Measurements from ENCODE around the gene COPS3.

GRCh38 chr17:17241656-17242055, 39.4 kb downstream of the COPS3 start:
- TF ChIP-seq POLR2AphosphoS5 (IDR thresholded peaks at IDR 0.05; ENCODE audit: low read depth) (no peak), NANOG (IDR thresholded peaks at IDR 0.05; ENCODE audit: borderline replicate concordance) (no peak), EZH2 (IDR thresholded peaks at IDR 0.05; ENCODE audit: low read depth, unreplicated experiment) (no peak), JUNB (IDR thresholded peaks at IDR 0.05; ENCODE audit: unreplicated experiment) (no peak), EZH2phosphoT487 (IDR thresholded peaks at IDR 0.05; ENCODE audit: unreplicated experiment) (no peak), CREB1 (CRISPR knock-in tag; IDR thresholded peaks at IDR 0.05; ENCODE audit: low read depth) (no peak), REST (IDR thresholded peaks at IDR 0.05; ENCODE audit: unreplicated experiment) (no peak), ZNF114 (CRISPR knock-in tag; IDR thresholded peaks at IDR 0.05) (no peak), ZNF331 (CRISPR knock-in tag; IDR thresholded peaks at IDR 0.05; ENCODE audit: low read depth) (no peak)
- TF ChIP-seq, protein P1, sequence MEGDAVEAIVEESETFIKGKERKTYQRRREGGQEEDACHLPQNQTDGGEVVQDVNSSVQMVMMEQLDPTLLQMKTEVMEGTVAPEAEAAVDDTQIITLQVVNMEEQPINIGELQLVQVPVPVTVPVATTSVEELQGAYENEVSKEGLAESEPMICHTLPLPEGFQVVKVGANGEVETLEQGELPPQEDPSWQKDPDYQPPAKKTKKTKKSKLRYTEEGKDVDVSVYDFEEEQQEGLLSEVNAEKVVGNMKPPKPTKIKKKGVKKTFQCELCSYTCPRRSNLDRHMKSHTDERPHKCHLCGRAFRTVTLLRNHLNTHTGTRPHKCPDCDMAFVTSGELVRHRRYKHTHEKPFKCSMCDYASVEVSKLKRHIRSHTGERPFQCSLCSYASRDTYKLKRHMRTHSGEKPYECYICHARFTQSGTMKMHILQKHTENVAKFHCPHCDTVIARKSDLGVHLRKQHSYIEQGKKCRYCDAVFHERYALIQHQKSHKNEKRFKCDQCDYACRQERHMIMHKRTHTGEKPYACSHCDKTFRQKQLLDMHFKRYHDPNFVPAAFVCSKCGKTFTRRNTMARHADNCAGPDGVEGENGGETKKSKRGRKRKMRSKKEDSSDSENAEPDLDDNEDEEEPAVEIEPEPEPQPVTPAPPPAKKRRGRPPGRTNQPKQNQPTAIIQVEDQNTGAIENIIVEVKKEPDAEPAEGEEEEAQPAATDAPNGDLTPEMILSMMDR (conservative IDR thresholded peaks at IDR 0.05; ENCODE audit: low read depth in 2 of 2) = no peak
- TF ChIP-seq, protein P2, sequence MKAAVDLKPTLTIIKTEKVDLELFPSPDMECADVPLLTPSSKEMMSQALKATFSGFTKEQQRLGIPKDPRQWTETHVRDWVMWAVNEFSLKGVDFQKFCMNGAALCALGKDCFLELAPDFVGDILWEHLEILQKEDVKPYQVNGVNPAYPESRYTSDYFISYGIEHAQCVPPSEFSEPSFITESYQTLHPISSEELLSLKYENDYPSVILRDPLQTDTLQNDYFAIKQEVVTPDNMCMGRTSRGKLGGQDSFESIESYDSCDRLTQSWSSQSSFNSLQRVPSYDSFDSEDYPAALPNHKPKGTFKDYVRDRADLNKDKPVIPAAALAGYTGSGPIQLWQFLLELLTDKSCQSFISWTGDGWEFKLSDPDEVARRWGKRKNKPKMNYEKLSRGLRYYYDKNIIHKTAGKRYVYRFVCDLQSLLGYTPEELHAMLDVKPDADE (IDR thresholded peaks at IDR 0.05) = no peak
